GM21423 (cell line): ENCODE data around the gene MAP3K19.
"Not testable (repeated sequence)": the region's sequence is repeated elsewhere in the genome, so short reads cannot be mapped to it uniquely, and the experiment has no call there.

Source experiments
- ATAC-seq: cut with Tn5 transposase; IDR thresholded peaks from one replicate; pipeline ENCODE4 v1.9.1; 2021; ENCODE audit warnings: mild to moderate bottlenecking, moderate library complexity; ENCODE audit not compliant: unreplicated experiment

The MAP3K19 gene, protein sequence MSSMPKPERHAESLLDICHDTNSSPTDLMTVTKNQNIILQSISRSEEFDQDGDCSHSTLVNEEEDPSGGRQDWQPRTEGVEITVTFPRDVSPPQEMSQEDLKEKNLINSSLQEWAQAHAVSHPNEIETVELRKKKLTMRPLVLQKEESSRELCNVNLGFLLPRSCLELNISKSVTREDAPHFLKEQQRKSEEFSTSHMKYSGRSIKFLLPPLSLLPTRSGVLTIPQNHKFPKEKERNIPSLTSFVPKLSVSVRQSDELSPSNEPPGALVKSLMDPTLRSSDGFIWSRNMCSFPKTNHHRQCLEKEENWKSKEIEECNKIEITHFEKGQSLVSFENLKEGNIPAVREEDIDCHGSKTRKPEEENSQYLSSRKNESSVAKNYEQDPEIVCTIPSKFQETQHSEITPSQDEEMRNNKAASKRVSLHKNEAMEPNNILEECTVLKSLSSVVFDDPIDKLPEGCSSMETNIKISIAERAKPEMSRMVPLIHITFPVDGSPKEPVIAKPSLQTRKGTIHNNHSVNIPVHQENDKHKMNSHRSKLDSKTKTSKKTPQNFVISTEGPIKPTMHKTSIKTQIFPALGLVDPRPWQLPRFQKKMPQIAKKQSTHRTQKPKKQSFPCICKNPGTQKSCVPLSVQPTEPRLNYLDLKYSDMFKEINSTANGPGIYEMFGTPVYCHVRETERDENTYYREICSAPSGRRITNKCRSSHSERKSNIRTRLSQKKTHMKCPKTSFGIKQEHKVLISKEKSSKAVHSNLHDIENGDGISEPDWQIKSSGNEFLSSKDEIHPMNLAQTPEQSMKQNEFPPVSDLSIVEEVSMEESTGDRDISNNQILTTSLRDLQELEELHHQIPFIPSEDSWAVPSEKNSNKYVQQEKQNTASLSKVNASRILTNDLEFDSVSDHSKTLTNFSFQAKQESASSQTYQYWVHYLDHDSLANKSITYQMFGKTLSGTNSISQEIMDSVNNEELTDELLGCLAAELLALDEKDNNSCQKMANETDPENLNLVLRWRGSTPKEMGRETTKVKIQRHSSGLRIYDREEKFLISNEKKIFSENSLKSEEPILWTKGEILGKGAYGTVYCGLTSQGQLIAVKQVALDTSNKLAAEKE (N-terminal part only)

DNA sequence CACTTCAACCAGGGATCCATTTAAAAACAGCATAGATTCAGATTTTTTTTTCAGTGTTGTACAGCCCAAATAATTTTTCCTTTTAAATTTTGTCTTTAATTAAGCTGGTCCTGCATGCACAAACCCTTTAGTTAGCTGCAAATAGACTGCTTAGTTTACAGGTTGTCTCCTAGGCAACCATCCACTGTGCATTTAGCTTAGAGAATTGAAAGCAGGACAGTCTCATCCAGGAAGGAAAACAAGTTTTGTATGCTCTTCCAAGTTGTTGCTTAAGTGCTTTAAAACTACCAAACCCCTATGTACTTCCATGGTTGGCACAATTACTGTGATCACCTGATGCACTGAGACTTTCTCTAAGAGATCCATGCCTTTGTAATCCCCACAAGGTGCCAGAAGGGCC lies at the start of gene MAP3K19:
MAP3K19 (minus strand) TSS at position 148 of the 400 bp plus-strand sequence. CDS start 22,800 bp downstream, outside the sequence.
- ATAC-seq: no peak

DNA sequence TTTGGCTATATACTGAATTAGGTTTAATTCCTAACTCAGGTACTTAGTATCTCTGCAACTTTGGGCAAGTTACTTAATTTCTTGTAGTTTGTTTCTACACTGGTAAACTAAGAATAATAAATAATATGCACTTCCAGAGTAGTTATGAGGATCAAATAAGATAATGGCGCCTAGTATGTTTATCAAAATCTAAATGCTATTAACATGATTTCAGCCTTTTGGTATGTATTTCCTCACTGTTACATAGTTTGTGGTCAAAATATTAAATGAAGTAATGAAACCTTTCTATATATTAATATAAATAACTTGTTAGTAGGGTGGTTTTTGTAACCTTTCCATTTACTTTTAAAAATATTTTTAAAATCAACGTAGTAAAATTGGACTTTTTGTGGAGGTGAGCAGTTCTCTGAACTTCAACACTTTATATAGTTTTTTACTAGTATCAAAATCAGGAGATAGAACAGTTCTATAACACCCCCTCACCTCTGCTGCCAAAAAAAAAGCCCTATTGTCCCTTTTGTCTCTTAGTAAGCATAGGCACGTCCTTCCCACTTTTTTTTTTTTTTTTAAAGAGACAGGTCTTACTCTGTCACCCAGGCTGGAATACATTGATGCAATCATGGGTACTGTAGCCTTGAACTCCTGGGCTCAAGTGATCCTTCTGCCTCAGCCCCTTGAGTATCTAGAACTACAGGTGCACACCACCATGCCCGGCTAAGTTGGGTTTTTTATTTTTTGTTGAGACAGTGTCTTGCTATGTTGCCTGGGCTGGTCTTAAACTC lies 49.6 kb upstream of the MAP3K19 start:
- no peak for ATAC-seq

DNA sequence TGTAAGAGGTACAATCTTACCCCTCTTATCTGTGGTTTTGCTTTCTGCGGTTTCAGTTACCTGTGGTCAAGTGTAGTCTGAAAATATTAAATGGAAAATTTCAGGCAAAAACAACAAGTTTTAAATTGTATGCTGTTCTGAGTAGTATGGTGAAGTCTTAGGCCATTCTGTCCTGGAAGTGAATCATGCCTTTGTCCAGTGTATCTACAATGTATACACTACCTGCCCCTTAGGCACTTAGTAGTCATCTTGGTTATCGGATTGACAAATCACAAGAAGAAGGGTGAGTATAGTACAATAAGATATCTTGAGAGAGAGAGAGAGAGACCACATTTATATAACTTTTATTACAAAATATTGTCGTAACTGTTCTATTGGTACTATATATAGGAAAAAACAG lies 48.3 kb upstream of the MAP3K19 start:
- no peak for ATAC-seq

DNA sequence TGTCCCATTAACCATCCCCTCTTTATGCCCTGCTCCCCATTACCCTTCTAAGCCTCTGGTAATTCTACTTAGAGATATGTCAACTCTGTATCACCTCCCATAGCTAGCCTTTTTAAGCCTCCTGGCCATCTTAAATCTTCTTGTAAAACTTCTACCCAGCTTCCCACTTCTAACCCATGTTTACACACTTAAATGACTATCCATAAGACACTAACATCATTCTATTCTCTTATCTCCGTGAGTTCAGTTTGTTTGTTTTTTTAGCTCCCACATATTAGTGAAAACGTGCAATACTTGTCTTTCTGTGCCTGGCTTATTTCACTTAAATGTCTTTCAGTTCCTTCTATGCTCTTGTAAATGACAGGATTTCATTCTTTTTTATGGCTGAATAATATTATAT lies 47.3 kb upstream of the MAP3K19 start:
- ATAC-seq: no peak

DNA sequence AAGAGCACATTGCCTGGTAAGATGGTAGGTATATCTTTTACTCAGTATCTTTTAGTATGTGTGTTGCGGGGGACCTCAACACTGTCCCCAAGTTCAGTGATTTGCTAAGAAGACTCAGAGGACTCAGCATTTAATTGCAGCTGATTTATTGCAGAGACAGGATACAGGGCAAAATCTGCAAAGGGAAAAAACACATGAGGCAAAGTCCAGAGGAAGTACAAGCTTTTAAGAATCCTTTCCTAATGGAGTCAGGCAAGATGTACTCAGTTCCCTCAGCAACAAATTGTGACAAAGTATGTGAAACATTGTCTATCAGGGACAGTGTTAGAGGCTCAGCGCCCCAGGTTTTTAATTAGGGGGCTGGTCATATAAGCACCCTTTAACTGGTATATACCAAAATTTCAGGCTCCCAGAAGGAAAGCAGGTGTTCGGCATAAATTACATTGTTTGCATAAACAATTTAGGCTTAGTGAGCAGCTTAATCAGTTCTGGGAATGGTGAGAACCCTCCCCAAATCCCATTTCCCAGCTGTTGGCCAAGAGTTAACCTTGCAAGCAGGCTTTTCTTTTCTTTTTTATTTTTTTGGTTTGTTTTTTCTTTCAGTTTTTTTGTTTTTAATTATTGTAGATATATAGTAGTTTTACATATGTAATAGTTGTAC lies 46.6 kb upstream of the MAP3K19 start:
- no peak for ATAC-seq

DNA sequence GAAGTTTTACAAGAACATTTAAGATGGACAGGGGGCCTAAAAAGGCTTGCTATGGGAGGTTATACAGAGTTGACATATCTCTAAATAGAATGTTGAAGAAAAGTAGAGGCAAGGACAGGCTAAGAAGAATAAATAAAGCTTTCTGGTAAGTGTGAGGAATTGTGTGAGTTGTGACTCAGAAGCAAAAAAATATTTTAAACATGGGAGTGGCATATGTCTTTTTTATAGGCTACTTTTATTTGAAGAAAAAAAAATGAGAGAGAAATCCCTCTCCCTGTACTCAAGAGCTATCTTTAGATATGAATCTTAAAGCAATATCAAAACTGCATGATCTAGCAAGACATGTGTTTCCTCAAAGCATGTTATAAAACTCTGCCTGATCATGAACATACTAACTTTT lies 45.9 kb upstream of the MAP3K19 start:
- no peak for ATAC-seq

DNA sequence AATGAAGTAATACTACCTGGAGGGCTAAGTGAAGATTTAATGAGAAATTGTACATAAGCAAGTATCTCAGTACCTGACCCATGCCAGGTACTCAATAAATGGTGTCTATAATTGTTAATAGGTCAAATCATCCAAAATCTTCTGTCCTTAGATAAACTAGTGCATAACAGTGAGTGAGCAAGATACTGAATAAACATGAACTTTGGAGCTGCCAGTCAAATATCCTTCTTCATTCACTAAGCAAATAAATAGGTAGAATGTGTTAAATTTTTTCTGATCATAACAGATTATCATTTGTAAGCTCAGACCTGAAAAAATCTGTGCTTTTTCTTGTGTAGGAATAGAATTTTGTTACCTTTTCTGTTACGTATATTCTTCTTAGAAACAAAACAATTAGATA lies 44.4 kb upstream of the MAP3K19 start:
- no peak for ATAC-seq

DNA sequence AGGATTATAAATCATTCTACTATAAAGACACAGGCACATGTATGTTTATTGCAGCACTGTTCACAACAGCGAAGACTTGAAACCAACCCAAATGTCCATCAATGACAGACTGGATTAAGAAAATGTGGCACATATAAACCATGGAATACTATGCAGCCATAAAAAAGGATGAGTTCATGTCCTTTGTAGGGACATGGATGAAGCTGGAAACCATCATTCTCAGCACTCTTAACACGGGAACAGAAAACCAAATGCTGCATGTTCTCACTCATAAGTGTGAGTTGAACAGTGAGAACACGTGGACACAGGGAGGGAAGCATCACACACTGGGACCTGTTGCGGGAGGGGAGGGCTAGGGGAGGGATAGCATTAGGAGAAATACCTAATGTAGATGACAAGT lies 42.4 kb upstream of the MAP3K19 start:
- ATAC-seq: not testable (repeated sequence)

DNA sequence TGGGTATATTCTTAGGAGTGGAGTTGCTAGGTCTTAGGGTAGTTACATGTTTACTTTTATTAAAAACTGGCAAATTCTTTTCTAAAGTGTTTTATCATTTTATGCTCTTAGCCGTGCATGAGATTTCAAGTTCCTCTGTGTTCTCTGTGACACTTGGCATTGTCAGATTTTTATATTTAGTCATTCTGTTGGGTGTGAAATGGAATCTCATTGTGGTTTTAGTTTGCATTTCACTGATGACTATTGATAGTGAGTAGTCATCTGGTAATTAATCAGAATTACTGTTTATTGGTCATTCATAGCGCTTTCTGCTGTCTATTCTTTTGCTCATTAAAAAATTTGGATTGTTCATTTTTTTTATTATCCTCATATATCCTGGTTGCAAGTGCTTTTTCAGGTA lies 39.0 kb upstream of the MAP3K19 start:
- no peak for ATAC-seq

DNA sequence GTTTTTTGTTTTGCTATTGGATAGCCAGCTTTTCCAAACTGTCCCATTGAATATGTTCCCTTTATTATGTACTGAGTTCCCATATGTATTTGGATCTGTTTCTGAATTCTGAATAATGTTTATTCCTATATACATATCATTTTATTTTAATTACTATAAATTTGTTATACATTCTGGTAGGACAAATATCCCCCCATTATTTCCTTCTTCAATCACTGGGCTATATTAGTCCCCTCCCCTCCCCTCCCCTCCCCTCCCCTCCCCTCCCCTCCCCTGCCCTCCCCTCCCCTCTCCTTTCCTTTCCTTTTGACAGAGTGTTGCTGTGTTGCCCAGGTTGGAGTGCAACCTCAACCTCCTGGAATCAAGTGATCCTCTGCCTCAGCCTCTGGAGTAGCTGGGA lies 31.2 kb upstream of the MAP3K19 start:
- no peak for ATAC-seq

DNA sequence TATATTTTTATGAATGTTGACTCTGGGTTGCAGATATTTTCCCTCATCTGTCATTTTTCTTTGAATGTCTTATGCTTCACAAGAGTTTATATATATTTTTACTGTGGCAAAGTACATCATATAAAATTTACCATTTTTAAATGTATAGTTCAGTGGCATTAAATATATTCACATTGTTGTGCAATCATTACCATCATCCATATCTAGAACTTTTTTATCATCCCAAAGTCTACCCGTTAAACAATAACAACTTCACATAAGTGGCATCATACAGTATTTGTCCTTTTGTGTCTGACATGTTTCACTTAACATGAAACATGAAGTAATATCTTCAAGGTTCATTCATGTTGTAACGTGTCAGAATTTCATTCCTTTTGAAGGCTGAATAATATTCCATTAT lies 29.3 kb upstream of the MAP3K19 start:
- no peak for ATAC-seq

DNA sequence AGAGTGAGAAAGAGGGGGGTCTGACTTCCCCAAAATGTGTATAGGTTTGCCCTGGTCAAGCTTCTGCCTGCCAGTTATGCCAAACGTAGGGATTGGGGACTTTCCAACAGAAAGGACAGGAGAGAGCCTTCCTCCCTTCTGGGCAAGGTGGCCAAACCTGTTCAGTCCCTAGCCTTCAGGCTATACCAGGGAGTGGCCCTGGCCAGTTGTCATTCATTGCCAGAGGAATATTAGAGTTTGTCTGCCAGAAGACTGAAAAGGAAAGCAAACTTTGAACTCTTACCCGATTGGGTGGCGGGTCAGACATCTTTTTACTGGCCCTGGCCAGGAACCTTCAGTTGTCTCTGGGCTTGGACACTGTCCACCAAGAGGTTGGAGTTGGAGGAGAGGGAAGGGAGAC lies 27.0 kb upstream of the MAP3K19 start:
- no peak for ATAC-seq

DNA sequence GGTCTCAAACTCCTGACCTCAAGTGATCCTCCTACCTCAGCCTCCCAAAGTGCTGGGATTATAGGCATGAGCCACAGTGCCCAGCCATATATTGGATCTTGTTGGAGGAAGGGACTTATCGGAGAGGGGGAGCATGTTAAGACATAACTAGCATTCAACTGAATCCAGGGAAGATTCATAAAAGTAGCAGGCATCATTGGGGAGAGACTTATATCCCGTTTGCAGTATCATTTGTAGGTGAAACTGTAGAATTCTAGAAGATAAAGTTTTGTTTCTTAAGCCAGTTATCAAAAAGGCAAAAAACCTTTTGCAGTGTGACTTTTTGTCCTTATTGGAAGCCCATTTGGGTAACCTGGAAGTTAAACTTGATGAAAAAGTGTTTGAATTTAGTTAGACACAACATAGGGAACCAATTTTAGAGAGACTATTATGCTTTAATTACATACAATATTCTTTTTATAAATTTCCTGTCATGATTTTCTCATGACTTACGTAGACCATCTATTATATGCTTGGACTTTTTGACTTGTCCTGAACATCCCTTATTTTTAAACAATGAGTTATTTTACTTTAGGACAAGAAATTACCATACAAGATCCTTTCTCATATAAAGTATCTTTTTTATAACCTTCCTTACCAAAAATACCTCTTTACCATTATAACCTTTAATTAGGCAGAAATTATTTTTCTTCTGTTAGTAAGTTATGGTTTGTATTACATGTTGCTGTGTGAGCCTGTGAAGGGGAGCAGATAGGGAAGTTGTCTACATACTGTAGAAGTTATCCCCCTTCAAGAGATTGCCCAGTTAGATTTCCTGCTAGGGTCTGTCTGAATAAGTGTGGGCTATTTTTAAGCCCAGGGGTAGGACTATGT lies 25.1 kb upstream of the MAP3K19 start:
- ATAC-seq: no peak

DNA sequence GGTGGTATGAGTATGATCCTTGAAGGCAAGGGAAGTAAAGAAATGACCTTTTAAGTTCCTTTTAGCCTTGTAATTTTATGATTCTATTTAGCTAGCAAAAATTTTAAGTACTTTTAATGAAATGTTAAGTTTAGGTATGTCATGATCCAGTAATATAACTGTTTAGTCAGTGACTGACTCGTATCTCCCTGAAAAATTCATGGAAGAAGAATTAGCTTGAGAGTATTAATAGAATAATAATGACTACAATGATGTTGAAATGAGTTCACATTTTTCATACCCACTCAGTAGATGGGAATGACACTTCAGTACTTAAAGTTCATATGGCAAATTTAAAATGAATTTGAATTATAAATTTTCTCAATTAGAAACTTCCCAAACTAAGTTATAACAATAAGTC lies 19.5 kb upstream of the MAP3K19 start:
- ATAC-seq: no peak

DNA sequence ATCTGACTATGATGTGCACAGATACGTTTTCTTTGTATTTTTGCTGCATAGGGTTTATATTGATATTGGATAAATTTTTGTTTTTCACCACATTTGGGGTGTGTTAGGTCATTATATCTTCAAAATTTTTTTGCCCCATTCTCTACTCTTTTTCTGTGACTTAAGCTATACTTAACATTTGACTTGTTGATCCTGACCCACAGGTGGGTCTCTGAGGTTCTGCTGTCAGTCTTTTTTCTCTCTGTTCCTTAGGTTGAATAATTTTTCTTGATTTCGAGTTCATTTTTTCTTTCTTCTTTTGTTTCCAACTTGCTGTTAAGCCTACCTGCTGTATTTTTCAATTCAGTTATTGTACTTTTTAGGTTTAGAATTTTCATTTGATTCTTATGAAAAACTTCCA lies 16.9 kb upstream of the MAP3K19 start:
- ATAC-seq: no peak

DNA sequence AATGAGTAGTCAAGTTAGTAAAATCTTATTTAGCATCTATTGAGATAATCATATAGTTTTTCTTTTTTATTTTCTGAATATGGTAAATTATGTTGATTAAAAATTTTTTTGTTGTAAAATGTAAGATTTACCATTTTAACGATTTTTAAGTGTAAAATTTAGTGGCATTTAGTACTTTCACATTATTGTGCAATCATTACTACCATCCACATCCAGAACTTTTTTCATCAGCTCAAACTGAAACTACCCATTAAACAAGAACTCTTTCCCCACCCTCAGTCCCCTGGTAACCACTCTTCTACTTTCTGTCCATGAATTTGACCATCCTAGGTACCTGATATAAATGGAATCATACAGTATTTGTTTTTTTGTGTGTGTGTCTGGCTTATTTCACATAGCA lies 16.0 kb upstream of the MAP3K19 start:
- no peak for ATAC-seq

DNA sequence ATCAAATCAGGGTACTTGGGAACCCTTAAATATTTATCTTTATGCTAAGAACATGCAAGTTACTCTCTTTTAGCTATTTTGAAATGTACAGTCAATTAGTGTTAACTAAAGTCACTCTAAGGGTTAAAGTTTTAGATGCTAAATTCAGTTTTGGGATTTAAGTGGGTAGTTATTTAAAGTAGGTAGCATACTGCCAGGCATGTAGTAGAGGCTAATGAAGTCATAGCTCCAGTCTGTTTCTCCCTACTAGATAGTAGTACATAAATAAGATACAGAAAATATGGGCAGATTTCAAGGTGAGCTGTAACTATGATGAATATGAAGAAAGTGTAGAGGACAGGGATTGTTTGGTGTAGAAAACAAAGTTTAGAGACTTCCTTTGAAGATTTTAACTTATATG lies 12.3 kb upstream of the MAP3K19 start:
- no peak for ATAC-seq

DNA sequence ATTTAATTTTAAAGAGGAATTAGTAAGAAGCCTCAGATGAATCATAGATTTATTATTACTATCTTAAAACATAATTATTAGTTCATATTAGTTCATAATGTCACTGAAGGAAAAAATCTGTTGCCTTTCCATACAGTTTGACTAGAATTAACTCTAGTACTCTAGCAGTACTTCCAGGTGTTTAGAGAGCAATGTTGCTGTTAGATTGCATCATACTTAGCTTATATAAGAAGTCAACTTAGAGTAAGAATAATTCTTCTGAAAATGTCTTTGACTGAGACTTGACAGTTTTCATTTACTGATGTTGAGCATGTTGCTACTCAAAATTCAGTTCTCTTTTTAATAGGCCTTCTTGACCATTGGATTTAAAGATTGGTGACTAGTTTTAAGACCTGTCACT lies 9.5 kb upstream of the MAP3K19 start:
- ATAC-seq: no peak

DNA sequence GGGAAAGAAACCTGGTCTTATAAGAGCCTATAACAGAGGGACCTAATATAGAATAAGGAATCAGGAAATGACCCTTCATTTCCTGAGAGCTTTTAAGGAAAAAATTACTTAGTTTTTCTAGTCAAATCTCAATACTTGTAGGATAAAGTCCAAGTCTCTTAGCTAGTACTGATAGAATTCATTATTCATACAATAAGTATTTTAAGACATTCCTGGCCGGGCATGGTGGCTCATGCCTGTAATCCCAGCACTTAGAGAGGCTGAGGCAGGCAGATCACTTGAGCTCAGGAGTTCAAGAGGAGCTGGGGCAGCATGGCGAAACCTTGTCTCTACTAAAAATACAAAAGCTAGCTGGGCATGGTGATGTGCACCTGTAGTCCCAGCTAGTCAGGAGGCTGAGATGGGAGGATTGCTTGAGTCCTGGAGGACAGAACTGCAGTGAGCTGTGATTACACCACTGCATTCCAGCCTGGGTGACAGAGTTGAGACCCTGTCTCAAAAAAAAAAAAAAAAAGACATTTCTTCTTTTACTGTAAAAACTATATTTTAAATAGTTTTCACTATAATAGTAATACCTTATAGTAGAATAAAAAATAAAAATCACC lies 8.0 kb upstream of the MAP3K19 start:
- ATAC-seq: no peak
